K562 (cell line): ENCODE results near the gene INHBE. TPM values are rescaled to one million over a fixed set of nuclear protein-coding genes. Genes with fewer than 3 reads are reported as not detected.

Experiments used
- ATAC-seq: fragments of 200-7000 bp; cut with Tn5 transposase; 3 replicates; pipeline ENCODE4 v1.9.1; 2020; ENCODE audit warnings: moderate library complexity
- BruUV-seq: library from RNA; stranded (reverse); fragments of 400-500 nt; replicated peaks from 2 replicates; lab custom pipeline; 2021; lab: Mats Ljungman, UMichigan
- CTCF ChIA-PET: fragments of 300-600 bp; formaldehyde crosslinking; extraction: SDS; loops from one replicate; lab custom pipeline; 2021; ENCODE audit warnings: low intra/inter-chr PET ratio; lab: Yijun Ruan, JAX
- POLR2A ChIA-PET: fragments of 300-600, 350-650 bp; sonication (Branson Sonifier 250); formaldehyde crosslinking; extraction: SDS; loops from one replicate; lab custom pipeline; 2021; ENCODE audit warnings: antibody characterized with exemption, inconsistent platforms; lab: Yijun Ruan, JAX
- DNase-seq, 4 experiments: peaks; one replicate each; pipeline versions ENCODE4 v3.0.0 to v3.0.0-alpha.2; 2011 to 2018; ENCODE audit warnings: low spot score in 3 of 4, mixed read lengths in 3 of 4; ENCODE audit errors: extremely low read depth in 1 of 4
- FAIRE-seq: peaks from 2 replicates; lab custom pipeline; 2011; peaks lifted over from hg19 to GRCh38; lab: Jason Lieb, UNC
- H2AFZ ChIP-seq: 2 replicates; pipeline ENCODE4 v1.6.0; 2011; ENCODE audit warnings: low read depth, low read length, control low read depth, inconsistent platforms
- H3K27ac ChIP-seq: fragments of 200-600 bp; 3 replicates; pipeline ENCODE4 v1.8.0; 2011; ENCODE audit warnings: low read depth, mild to moderate bottlenecking, control low read depth, inconsistent platforms, low read length, moderate library complexity, mixed read lengths; ENCODE audit errors: extremely low read depth
- H3K27me3 ChIP-seq, 2 experiments: fragments of 300-600 bp in 1 of 2; 2 replicates in 1 of 2; 3 replicates in 1 of 2; pipeline versions ENCODE4 v1.6.0 to v1.8.0; 2011; ENCODE audit warnings: inconsistent platforms in 2 of 2, low read length in 2 of 2, mild to moderate bottlenecking in 1 of 2, mixed read lengths in 1 of 2, moderate library complexity in 1 of 2; ENCODE audit not compliant: control insufficient read depth in 2 of 2, insufficient read depth in 2 of 2
- H3K36me3 ChIP-seq: fragments of 300-600 bp; 3 replicates; pipeline ENCODE4 v1.8.0; 2011; ENCODE audit warnings: mild to moderate bottlenecking, low read length, inconsistent platforms; ENCODE audit not compliant: control insufficient read depth, insufficient read depth
- H3K4me1 ChIP-seq, 2 experiments: fragments of 200-600 bp in 1 of 2; replicated peaks in 1 of 2; 2 replicates in 1 of 2; 3 replicates in 1 of 2; pipeline versions ENCODE4 v1.5.1 to v1.8.0; 2011; ENCODE audit warnings: inconsistent platforms in 2 of 2, low read length in 2 of 2, mild to moderate bottlenecking in 1 of 2, mixed read lengths in 1 of 2, moderate library complexity in 1 of 2; ENCODE audit not compliant: control insufficient read depth in 2 of 2, insufficient read depth in 2 of 2
- H3K4me2 ChIP-seq: 2 replicates; pipeline ENCODE4 v1.6.1; 2011; ENCODE audit warnings: low read length, control low read depth, inconsistent platforms, mixed read lengths; ENCODE audit not compliant: insufficient read depth
- H3K4me3 ChIP-seq: fragments of 200-600 bp; sonication (generic), shearing (Covaris generic); 2 replicates; pipeline ENCODE4 v1.5.1; 2016; ENCODE audit warnings: control low read depth, inconsistent platforms
- H3K79me2 ChIP-seq: fragments of 200-600 bp; 3 replicates; pipeline ENCODE4 v1.8.0; 2011; ENCODE audit warnings: low read length, inconsistent platforms; ENCODE audit not compliant: control insufficient read depth, insufficient read depth
- H3K9ac ChIP-seq, 2 experiments: 2 replicates each; pipeline versions ENCODE4 v1.6.0 to v1.6.1; 2011; ENCODE audit warnings: low read depth in 2 of 2, low read length in 2 of 2, control low read depth in 1 of 2, inconsistent platforms in 1 of 2, mild to moderate bottlenecking in 1 of 2, mixed read lengths in 1 of 2; ENCODE audit not compliant: insufficient read depth in 1 of 2
- H3K9me1 ChIP-seq: one replicate; pipeline ENCODE4 v1.6.0; 2011; ENCODE audit warnings: inconsistent platforms, mild to moderate bottlenecking, low read length, moderate library complexity; ENCODE audit not compliant: control insufficient read depth, insufficient read depth
- H3K9me3 ChIP-seq: replicated peaks from 2 replicates; pipeline ENCODE4 v1.5.1; 2011; ENCODE audit warnings: low read depth, low read length, inconsistent platforms; ENCODE audit not compliant: control insufficient read depth, insufficient read depth
- H4K20me1 ChIP-seq: replicated peaks from 2 replicates; pipeline ENCODE4 v1.6.1; 2011; ENCODE audit warnings: low read length, inconsistent platforms, mixed read lengths; ENCODE audit not compliant: control insufficient read depth, insufficient read depth
- FOXP4 ChIP-seq: sonication (generic); formaldehyde crosslinking; IDR thresholded peaks from 2 replicates; pipeline ENCODE4 v1.8.0; 2022; ENCODE audit warnings: mild to moderate bottlenecking, missing genetic modification reagents, borderline replicate concordance
- KDM5B ChIP-seq: fragments of 200-600 bp; sonication (generic); IDR thresholded peaks from 2 replicates; pipeline ENCODE4 v1.6.1; 2012; ENCODE audit warnings: low read depth, mild to moderate bottlenecking, moderate library complexity, low read length, control low read depth, inconsistent platforms; ENCODE audit not compliant: insufficient replicate concordance
- KHSRP ChIP-seq: fragments of 450-650 bp; IDR thresholded peaks from 2 replicates; pipeline ENCODE4 v1.6.1; 2017
- MTA1 ChIP-seq: fragments of 450-650 bp; IDR thresholded peaks from 2 replicates; pipeline ENCODE4 v1.6.1; 2017; ENCODE audit warnings: borderline replicate concordance
- NR3C1 ChIP-seq: sonication (generic); formaldehyde crosslinking; IDR thresholded peaks from 2 replicates; pipeline ENCODE4 v1.8.1; 2022; ENCODE audit warnings: missing genetic modification reagents
- TARDBP ChIP-seq: fragments of 450-650 bp; IDR thresholded peaks from 2 replicates; pipeline ENCODE4 v1.6.1; 2016
- ZFX ChIP-seq: sonication (generic); formaldehyde crosslinking; IDR thresholded peaks from 2 replicates; pipeline ENCODE4 v1.8.0; 2022; ENCODE audit warnings: mild to moderate bottlenecking, missing genetic modification reagents, moderate library complexity
- ZNF384 ChIP-seq: IDR thresholded peaks from 2 replicates; pipeline ENCODE4 v1.6.1; 2012; ENCODE audit warnings: low read depth, low read length, improper control_type of control experiment
- WGBS: fragments of 100-300 bp; shearing (Covaris generic); methylation state at CpG from one replicate; pipeline ENCODE4 v1.1.6; 2016; ENCODE audit warnings: low coverage, mixed read lengths; ENCODE audit not compliant: insufficient coverage; ENCODE audit errors: missing lambda C conversion rate; 5-methylcytosine and 5-hydroxymethylcytosine counted together
- in situ Hi-C: fragments of 300-500 bp; cut with MboI; formaldehyde crosslinking; loops from 4 replicates; pipeline ENCODE4 v1.15.0; 2018; ENCODE audit warnings: inconsistent platforms, mixed read lengths
- intact Hi-C: fragments of 100-400 bp; cut with micrococcal nuclease; formaldehyde crosslinking; loops from 2 replicates; pipeline ENCODE4 v1.14.2; 2022
- polyA plus RNA-seq, 8 experiments: library from polyadenylated mRNA; depleted of rRNA in 4 of 8; stranded (reverse) in 5 of 8; unstranded in 3 of 8; fragments of >200 nt; fragmentation: Nextera tagmentation in 2 of 8; fragmentation: Illumina TruSeq in 1 of 8; extraction: Ambion mirVana in 2 of 8; extraction: Trizol in 1 of 8; gene quantifications; 2 replicates each; pipeline versions ENCODE4 v1.2.1 to v1.2.3, GENCODE V29; 2011 to 2014; ENCODE audit warnings: inconsistent platforms in 1 of 8, missing spikeins in 1 of 8
- total RNA-seq, 7 experiments: library from RNA; depleted of rRNA in 6 of 7; stranded (reverse); fragments of >200 nt in 6 of 7; fragmentation: Illumina TruSeq in 2 of 7; extraction: Trizol in 2 of 7; gene quantifications; 2 replicates each; pipeline versions ENCODE4 v1.2.1 to v1.2.3, GENCODE V29; 2011 to 2021; ENCODE audit warnings: low replicate concordance in 1 of 7
- TF ChIP-seq, protein P1 (sequence below), 2 experiments: fragments of 150-350 bp in 1 of 2; IDR thresholded peaks; 2 replicates each; pipeline ENCODE4 v1.6.1; 2012 to 2016; ENCODE audit warnings: low read depth in 2 of 2, low read length in 2 of 2, mild to moderate bottlenecking in 1 of 2, moderate library complexity in 1 of 2
- TF ChIP-seq, protein P2 (sequence below), 2 experiments: fragments of 450-650 bp; conservative IDR thresholded peaks; 2 replicates each; pipeline ENCODE4 v1.6.1; 2017; ENCODE audit warnings: mild to moderate bottlenecking in 2 of 2, moderate library complexity in 2 of 2

INHBE gene
- total and polyA plus RNA-seq, 9 of the 15 experiments (the other 6 are each of a cell fraction or from before 2014, with no cell fraction given) = 0.94 to 9.9 (median 7.3) TPM

DNA sequence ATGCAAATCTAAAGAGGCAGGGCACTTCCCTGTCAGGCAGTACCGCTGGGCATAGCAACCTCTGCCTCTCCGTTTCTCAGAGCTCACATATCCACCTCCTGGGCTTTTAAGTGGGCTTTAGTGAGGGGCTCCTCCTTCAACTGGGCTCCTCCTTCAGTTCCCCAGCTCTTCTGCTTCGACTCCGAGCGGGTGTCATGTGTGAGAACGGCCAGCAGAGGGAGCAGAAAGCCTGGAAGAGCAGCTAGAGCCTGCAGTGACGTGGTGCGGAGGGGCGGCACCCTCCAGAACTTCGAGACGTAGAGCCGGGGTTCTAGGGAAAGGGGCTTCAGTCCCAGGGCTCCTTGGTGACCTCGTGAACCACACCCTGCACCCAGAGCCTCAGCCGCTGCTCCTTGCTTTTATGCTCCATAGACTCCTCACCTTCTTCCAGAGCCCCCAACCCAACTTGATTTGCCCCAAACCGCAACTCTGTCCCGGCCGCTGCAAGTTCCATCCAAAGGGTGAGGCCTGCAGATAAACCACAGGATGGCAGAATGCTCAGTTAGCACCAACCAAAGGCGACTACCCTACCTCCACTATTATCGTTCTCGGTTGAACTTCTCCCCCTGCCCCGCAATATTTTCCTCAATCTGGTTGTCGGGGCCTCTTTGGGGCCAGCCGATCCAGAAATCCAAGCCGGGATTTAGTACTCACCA, 4.1 kb downstream of the INHBE start (continued):
- TF ChIP-seq, protein P1, sequence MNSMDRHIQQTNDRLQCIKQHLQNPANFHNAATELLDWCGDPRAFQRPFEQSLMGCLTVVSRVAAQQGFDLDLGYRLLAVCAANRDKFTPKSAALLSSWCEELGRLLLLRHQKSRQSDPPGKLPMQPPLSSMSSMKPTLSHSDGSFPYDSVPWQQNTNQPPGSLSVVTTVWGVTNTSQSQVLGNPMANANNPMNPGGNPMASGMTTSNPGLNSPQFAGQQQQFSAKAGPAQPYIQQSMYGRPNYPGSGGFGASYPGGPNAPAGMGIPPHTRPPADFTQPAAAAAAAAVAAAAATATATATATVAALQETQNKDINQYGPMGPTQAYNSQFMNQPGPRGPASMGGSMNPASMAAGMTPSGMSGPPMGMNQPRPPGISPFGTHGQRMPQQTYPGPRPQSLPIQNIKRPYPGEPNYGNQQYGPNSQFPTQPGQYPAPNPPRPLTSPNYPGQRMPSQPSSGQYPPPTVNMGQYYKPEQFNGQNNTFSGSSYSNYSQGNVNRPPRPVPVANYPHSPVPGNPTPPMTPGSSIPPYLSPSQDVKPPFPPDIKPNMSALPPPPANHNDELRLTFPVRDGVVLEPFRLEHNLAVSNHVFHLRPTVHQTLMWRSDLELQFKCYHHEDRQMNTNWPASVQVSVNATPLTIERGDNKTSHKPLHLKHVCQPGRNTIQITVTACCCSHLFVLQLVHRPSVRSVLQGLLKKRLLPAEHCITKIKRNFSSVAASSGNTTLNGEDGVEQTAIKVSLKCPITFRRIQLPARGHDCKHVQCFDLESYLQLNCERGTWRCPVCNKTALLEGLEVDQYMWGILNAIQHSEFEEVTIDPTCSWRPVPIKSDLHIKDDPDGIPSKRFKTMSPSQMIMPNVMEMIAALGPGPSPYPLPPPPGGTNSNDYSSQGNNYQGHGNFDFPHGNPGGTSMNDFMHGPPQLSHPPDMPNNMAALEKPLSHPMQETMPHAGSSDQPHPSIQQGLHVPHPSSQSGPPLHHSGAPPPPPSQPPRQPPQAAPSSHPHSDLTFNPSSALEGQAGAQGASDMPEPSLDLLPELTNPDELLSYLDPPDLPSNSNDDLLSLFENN (IDR thresholded peaks at IDR 0.05; ENCODE audit: low read depth in 2 of 2, low read length in 2 of 2) = peak in 1 of 2 experiments; percentile 8; a peak in 1 of 4 replicates
- TF ChIP-seq ZFX (CRISPR knock-in tag) = peak; percentile 45; the same call in 1 of the 2 replicates

- Histone ChIP-seq H3K9me1 (no peaks in the 10 kb centered on the region), H3K4me3 (peak within 1 kb of the TSS; percentile 62), H3K4me1 (peaks cover 36 to 58% of the 10 kb centered on the region in 2 experiments), H3K36me3 (no peaks in the 10 kb centered on the region), H3K27me3 (0 out of 5 replicates have a peak, but pooled peaks cover 0 to 6% of the 10 kb centered on the region in 2 experiments), H3K79me2 (peaks cover 20% of the 10 kb centered on the region; the same call in 2 of the 3 replicates), H3K9ac (peak within 1 kb of the TSS; percentile 71 to 89), H4K20me1 (no peaks in the 10 kb centered on the region), H3K27ac (peak within 1 kb of the TSS; percentile 71), H3K4me2 (peak within 1 kb of the TSS; percentile 91), H2AFZ (peak within 1 kb of the TSS; percentile 97), H3K9me3 (no peaks in the 10 kb centered on the region)
- intact Hi-C loops = loop anchor here (2.0 to 5.0 kb wide), 3 partner anchors 27 to 232 kb away; partner anchors contain the start of genes DDIT3 and OS9
- no TSS peak for BruUV-seq
- DNase-seq = peak in 3 of 4 experiments; percentile 68 to 77 (median 69)
- 0% methylated on average over 3 of the region's 36 CpGs for WGBS
- no peak for ATAC-seq
- in situ Hi-C loops = no loop called here
- ChIA-PET CTCF (interaction anchor here (0.6 to 1.9 kb wide), 2 partner anchors 444 to 446 kb away, joined by 7 to 8 read pairs; no protein-coding TSS in a partner anchor), POLR2A (interaction anchor here (0.7 to 2.3 kb wide), 7 partner anchors 10 to 230 kb away, joined by 3 to 13 read pairs (median 3); partner anchors contain the start of gene SHMT2)
- FAIRE-seq = no peak
- TF ChIP-seq, protein P2, sequence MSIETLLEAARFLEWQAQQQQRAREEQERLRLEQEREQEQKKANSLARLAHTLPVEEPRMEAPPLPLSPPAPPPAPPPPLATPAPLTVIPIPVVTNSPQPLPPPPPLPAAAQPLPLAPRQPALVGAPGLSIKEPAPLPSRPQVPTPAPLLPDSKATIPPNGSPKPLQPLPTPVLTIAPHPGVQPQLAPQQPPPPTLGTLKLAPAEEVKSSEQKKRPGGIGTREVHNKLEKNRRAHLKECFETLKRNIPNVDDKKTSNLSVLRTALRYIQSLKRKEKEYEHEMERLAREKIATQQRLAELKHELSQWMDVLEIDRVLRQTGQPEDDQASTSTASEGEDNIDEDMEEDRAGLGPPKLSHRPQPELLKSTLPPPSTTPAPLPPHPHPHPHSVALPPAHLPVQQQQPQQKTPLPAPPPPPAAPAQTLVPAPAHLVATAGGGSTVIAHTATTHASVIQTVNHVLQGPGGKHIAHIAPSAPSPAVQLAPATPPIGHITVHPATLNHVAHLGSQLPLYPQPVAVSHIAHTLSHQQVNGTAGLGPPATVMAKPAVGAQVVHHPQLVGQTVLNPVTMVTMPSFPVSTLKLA (conservative IDR thresholded peaks at IDR 0.05) = peak; percentile 2 to 15; a peak in 1 of 4 replicates
- no peak for TF ChIP-seq KHSRP
- TF ChIP-seq MTA1 = no peak
- TF ChIP-seq NR3C1 (CRISPR knock-in tag) = no peak
- TF ChIP-seq KDM5B = peak; percentile 12
- no peak for TF ChIP-seq TARDBP
- TF ChIP-seq FOXP4 (CRISPR knock-in tag) = no peak
- TF ChIP-seq ZNF384 = peak; percentile 62; the same call in 1 of the 2 replicates
These were observed 4.8 kb downstream of the INHBE start, which contains the start of gene GLI1 for GRCh38 chr12:57459750-57460467. TSS of gene GLI1 (plus strand) at chr12:57459785. CDS start at chr12:57463692, 3,907 bp downstream.
